Vagina (tissue), 2 donors: Measurements from ENCODE around the gene FAM169A.
"Not testable (repeated sequence)": the region's sequence is repeated elsewhere in the genome, so short reads cannot be mapped to it uniquely, and the experiment has no call there.

ENCODE experiments used
- POLR2A ChIP-seq, 2 donors: fragments of 450-650 bp; IDR thresholded peaks; one replicate each; pipeline ENCODE4 v1.6.1; 2017; ENCODE audit warnings: antibody characterized with exemption in 2 of 2, mild to moderate bottlenecking in 2 of 2, moderate library complexity in 2 of 2
- POLR2AphosphoS5 ChIP-seq, 2 donors: sonication (generic); formaldehyde crosslinking; IDR thresholded peaks; one replicate each; pipeline ENCODE4 v1.9.0; 2017; ENCODE audit warnings: antibody characterized with exemption in 2 of 2, mild to moderate bottlenecking in 2 of 2, low read depth in 1 of 2; ENCODE audit not compliant: insufficient read depth in 1 of 2
- TF ChIP-seq, protein P1 (sequence below), 3 experiments: fragments of 450-650 bp in 2 of 3; fragments of 200-600 bp in 1 of 3; sonication (generic) in 1 of 3; IDR thresholded peaks; one replicate each; pipeline ENCODE4 v1.5.1; 2017 to 2019; ENCODE audit warnings: antibody characterized with exemption in 3 of 3, mild to moderate bottlenecking in 2 of 3, moderate library complexity in 2 of 3

DNA sequence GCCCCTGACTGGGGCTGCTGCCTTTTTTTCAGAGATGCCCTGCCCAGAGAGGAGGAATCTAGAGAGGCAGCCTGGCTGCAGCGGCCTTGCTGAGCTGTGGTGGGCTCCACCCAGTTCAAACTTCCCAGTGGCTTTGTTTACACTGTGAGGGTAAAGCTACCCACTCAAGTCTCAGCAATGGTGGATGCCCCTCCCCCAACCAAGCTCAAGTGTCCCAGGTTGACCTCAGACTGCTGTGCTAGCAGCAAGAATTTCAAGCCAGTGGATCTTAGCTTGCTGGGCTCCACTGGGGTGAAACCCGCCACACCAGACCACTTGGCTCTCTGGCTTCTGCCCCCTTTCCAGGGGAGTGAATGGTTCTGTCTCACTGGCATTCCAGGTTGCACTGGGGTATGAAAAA, 45.2 kb upstream of the FAM169A start:
- not testable (repeated sequence) for TF ChIP-seq POLR2A (IDR thresholded peaks at IDR 0.05); POLR2AphosphoS5 (IDR thresholded peaks at IDR 0.05; ENCODE audit: insufficient read depth in 1 of 2, low read depth in 1 of 2)
- TF ChIP-seq, protein P1, sequence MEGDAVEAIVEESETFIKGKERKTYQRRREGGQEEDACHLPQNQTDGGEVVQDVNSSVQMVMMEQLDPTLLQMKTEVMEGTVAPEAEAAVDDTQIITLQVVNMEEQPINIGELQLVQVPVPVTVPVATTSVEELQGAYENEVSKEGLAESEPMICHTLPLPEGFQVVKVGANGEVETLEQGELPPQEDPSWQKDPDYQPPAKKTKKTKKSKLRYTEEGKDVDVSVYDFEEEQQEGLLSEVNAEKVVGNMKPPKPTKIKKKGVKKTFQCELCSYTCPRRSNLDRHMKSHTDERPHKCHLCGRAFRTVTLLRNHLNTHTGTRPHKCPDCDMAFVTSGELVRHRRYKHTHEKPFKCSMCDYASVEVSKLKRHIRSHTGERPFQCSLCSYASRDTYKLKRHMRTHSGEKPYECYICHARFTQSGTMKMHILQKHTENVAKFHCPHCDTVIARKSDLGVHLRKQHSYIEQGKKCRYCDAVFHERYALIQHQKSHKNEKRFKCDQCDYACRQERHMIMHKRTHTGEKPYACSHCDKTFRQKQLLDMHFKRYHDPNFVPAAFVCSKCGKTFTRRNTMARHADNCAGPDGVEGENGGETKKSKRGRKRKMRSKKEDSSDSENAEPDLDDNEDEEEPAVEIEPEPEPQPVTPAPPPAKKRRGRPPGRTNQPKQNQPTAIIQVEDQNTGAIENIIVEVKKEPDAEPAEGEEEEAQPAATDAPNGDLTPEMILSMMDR (IDR thresholded peaks at IDR 0.05), result not testable (repeated sequence)
